Endodermal cell (in vitro differentiated cells): Measurements from ENCODE around the gene FAM53A. TPM values are rescaled to one million over a fixed set of nuclear protein-coding genes. Genes with fewer than 3 reads are reported as not detected.

Source experiments
- DNase-seq: peaks from one replicate; pipeline ENCODE4 v3.0.0-alpha.2; 2017
- H3K27ac ChIP-seq: 2 replicates; pipeline ENCODE4 v1.5.1; 2013; ENCODE audit warnings: mild to moderate bottlenecking, low read depth, low read length, moderate library complexity
- H3K27me3 ChIP-seq: 2 replicates; pipeline ENCODE4 v1.6.1; 2013; ENCODE audit warnings: mild to moderate bottlenecking, low read length, moderate library complexity; ENCODE audit not compliant: insufficient read depth, control insufficient read depth, poor library complexity, severe bottlenecking
- H3K36me3 ChIP-seq: 2 replicates; pipeline ENCODE4 v1.7.0; 2013; ENCODE audit warnings: mild to moderate bottlenecking, low read length, moderate library complexity; ENCODE audit not compliant: control insufficient read depth, insufficient read depth
- H3K4me1 ChIP-seq: one replicate; pipeline ENCODE4 v1.7.0; 2013; ENCODE audit warnings: low read length; ENCODE audit not compliant: control insufficient read depth, insufficient read depth
- H3K4me3 ChIP-seq: 2 replicates; pipeline ENCODE4 v1.5.1; 2013; ENCODE audit warnings: mild to moderate bottlenecking, low read length, moderate library complexity
- H3K9ac ChIP-seq: 2 replicates; pipeline ENCODE4 v1.6.1; 2013; ENCODE audit warnings: mild to moderate bottlenecking, low read length, moderate library complexity; ENCODE audit not compliant: poor library complexity, severe bottlenecking; ENCODE audit errors: extremely low read depth
- H3K9me3 ChIP-seq: 2 replicates; pipeline ENCODE4 v1.6.1; 2013; ENCODE audit warnings: mild to moderate bottlenecking, low read length, moderate library complexity; ENCODE audit not compliant: control insufficient read depth
- H3K27ac Mint-ChIP-seq: 2 replicates; pipeline ENCODE4 v1.8.0; 2020; ENCODE audit warnings: mixed read lengths
- H3K27me3 Mint-ChIP-seq: 2 replicates; pipeline ENCODE4 v1.8.0; 2021; ENCODE audit warnings: mild to moderate bottlenecking, mixed read lengths; ENCODE audit not compliant: insufficient read depth
- H3K36me3 Mint-ChIP-seq: 2 replicates; pipeline ENCODE4 v1.8.0; 2020; ENCODE audit warnings: low read depth, mixed read lengths
- H3K4me1 Mint-ChIP-seq: 2 replicates; pipeline ENCODE4 v1.8.0; 2020; ENCODE audit warnings: mixed read lengths
- H3K4me3 Mint-ChIP-seq: 2 replicates; pipeline ENCODE4 v1.8.0; 2020; ENCODE audit warnings: mild to moderate bottlenecking, moderate library complexity, mixed read lengths
- H3K9me3 Mint-ChIP-seq: 2 replicates; pipeline ENCODE4 v1.8.0; 2020; ENCODE audit warnings: mild to moderate bottlenecking, mixed read lengths
- WGBS, 2 experiments: methylation state at CpG; one replicate each; pipeline versions ENCODE4 v1.1.5 to v1.1.7; 2013; ENCODE audit warnings: missing lambda C conversion rate in 2 of 2, mixed read lengths in 1 of 2; ENCODE audit not compliant: insufficient coverage in 1 of 2, insufficient read length in 1 of 2; 5-methylcytosine and 5-hydroxymethylcytosine counted together
- total RNA-seq, 2 donors: library from RNA; stranded (reverse); fragmentation: NEBNext Ultra II Directional in 1 of 2; extraction: Animal tissue kit (Norgen Biotek cat#: 25700) in 1 of 2; gene quantifications; 2 replicates in 1 of 2; 3 replicates in 1 of 2; pipeline ENCODE4 v1.2.1, GENCODE V29; 2021
- TF ChIP-seq, protein P1 (sequence below): fragments of 200-600 bp; sonication (generic); conservative IDR thresholded peaks from 2 replicates; pipeline ENCODE4 v1.5.0; 2021; ENCODE audit warnings: antibody characterized with exemption, mild to moderate bottlenecking

Gene FAM53A
- total RNA-seq, 2 donors from 2014 or later, result 3.7 to 4.9 TPM

- H3K36me3 ChIP-seq, result no peaks in the 10 kb centered on the region
- H3K27ac Mint-ChIP-seq, result no peak overlapping the region
- no peaks in the 10 kb centered on the region for H3K9me3 ChIP-seq
- DNase-seq, result no peak
- TF ChIP-seq, protein P1, sequence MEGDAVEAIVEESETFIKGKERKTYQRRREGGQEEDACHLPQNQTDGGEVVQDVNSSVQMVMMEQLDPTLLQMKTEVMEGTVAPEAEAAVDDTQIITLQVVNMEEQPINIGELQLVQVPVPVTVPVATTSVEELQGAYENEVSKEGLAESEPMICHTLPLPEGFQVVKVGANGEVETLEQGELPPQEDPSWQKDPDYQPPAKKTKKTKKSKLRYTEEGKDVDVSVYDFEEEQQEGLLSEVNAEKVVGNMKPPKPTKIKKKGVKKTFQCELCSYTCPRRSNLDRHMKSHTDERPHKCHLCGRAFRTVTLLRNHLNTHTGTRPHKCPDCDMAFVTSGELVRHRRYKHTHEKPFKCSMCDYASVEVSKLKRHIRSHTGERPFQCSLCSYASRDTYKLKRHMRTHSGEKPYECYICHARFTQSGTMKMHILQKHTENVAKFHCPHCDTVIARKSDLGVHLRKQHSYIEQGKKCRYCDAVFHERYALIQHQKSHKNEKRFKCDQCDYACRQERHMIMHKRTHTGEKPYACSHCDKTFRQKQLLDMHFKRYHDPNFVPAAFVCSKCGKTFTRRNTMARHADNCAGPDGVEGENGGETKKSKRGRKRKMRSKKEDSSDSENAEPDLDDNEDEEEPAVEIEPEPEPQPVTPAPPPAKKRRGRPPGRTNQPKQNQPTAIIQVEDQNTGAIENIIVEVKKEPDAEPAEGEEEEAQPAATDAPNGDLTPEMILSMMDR, result no peak
- H3K36me3 Mint-ChIP-seq, result no peaks in the 10 kb centered on the region
- H3K4me3 ChIP-seq, result no peak overlapping the region
- H3K27me3 ChIP-seq, result no peaks in the 10 kb centered on the region
- H3K27ac ChIP-seq, result no peak overlapping the region
- no peaks in the 10 kb centered on the region for H3K27me3 Mint-ChIP-seq
- no peak overlapping the region for H3K4me3 Mint-ChIP-seq
- H3K4me1 Mint-ChIP-seq, result no peaks in the 10 kb centered on the region
- H3K9ac ChIP-seq, result no peak overlapping the region
- no peaks in the 10 kb centered on the region for H3K4me1 ChIP-seq
- peaks cover 3% of the 10 kb centered on the region for H3K9me3 Mint-ChIP-seq
- WGBS, 2 experiments, result 90 to 95% methylated on average over 3 to 7 of the region's 7 CpGs
Measured at GRCh38 chr4:1635464-1635863, 48.6 kb downstream of the FAM53A start.

DNA sequence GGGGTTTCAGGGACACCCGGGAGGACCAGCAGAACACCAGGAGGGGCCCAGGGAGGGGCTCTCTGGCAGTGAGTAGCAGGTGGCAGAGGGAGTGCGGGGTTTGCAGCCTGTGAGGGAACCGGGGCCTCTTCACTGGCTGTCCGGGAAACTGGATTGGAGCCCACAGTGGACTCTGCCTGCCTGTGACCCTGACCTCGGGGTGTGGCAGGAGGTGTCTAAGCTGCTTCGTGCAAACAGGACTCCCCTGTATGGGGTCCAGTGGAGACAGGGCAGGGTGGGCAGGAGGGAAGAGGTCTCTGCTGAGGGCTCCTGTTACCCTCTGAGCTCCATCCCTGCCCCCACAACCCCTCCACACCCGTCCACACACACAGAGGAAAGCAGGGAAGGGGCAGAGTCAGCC is 50.1 kb downstream of the FAM53A start:
- Histone ChIP-seq H3K4me3 (no peak overlapping the region), H3K27me3 (no peaks in the 10 kb centered on the region), H3K9ac (no peak overlapping the region), H3K4me1 (no peaks in the 10 kb centered on the region), H3K27ac (no peak overlapping the region), H3K36me3 (no peaks in the 10 kb centered on the region), H3K9me3 (no peaks in the 10 kb centered on the region)
- H3K9me3 Mint-ChIP-seq, result peaks cover 3% of the 10 kb centered on the region
- DNase-seq, result no peak
- no peaks in the 10 kb centered on the region for H3K36me3 Mint-ChIP-seq
- 80 to 88% methylated on average over 3 to 7 of the region's 7 CpGs for WGBS, 2 experiments
- H3K27me3 Mint-ChIP-seq, result no peaks in the 10 kb centered on the region
- no peak overlapping the region for H3K27ac Mint-ChIP-seq
- TF ChIP-seq, protein P1, result no peak
- H3K4me3 Mint-ChIP-seq, result no peak overlapping the region
- H3K4me1 Mint-ChIP-seq, result no peaks in the 10 kb centered on the region

DNA sequence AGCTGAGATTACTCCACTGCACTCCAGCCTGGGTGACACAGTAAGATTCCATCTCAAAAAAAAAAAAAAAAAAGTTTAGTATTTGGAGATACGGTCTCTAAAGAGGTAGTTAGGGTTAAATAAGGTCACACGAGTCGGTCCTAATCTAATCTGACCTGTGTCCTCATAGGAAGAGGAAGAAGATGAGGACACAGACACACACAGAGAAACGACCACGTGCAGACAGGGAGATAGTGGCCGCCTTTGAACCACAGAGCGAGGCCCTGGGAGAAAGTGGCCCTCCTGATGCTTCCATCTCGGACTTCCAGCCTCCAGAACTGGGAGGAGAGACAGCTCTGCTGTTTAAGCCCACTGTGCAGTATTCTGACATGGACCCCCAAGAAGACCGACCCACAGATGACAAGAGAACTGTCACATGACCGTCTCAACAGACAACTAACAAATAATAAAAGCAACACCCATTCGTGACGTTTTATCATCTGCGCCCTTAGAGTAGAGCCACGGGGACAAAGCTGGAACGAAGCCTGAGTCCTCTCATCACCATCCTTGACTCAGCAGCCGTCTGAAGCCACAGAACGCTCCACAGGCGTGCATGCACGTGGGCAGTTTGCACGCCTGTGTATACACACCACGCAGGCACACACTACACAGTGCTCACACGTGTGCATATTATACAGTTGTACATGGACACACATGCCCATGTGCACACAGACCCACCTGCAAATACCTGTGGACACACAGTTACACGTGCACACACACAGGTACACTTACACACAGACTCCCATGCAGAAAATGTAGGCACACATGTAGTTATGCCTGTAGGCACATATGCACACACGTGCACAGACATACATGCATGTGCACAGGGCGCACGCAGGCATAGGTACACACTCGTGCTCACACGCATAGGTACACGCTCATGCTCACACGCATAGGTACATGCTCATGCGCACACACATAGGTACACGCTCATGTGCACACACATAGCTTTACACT is 51.7 kb downstream of the FAM53A start:
- Mint-ChIP-seq H3K36me3 (no peaks in the 10 kb centered on the region), H3K27ac (no peak overlapping the region), H3K27me3 (no peaks in the 10 kb centered on the region), H3K4me3 (no peak overlapping the region), H3K9me3 (peaks cover 3% of the 10 kb centered on the region), H3K4me1 (no peaks in the 10 kb centered on the region)
- no peak overlapping the region for H3K27ac ChIP-seq
- H3K27me3 ChIP-seq, result no peaks in the 10 kb centered on the region
- H3K4me3 ChIP-seq, result no peak overlapping the region
- H3K4me1 ChIP-seq, result no peaks in the 10 kb centered on the region
- WGBS, 2 experiments, result 90 to 95% methylated on average over 31 to 32 of the region's 32 CpGs
- H3K9me3 ChIP-seq, result no peaks in the 10 kb centered on the region
- H3K36me3 ChIP-seq, result no peaks in the 10 kb centered on the region
- TF ChIP-seq, protein P1, result no peak
- H3K9ac ChIP-seq, result no peak overlapping the region
- DNase-seq, result no peak
